Panc1 (cell line): Measurements from ENCODE around the gene HAUS6. TPM values are rescaled to one million over a fixed set of nuclear protein-coding genes. Genes with fewer than 3 reads are reported as not detected.

Source experiments
- ATAC-seq: fragments of 200-7000 bp; cut with Tn5 transposase; 2 replicates; pipeline ENCODE4 v1.9.1; 2020; ENCODE audit warnings: mild to moderate bottlenecking, moderate library complexity
- BruUV-seq: library from RNA; stranded (reverse); fragments of 400-500 nt; replicated peaks from 2 replicates; lab custom pipeline; 2021; lab: Mats Ljungman, UMichigan
- CTCF ChIA-PET: fragments of 300-600 bp; sonication (Branson Sonifier 250); formaldehyde crosslinking; loops from one replicate; lab custom pipeline; 2022; ENCODE audit warnings: antibody characterized with exemption; lab: Charles Lee
- POLR2A ChIA-PET: fragments of 300-600 bp; sonication (Branson Sonifier 250); formaldehyde crosslinking; loops from one replicate; lab custom pipeline; 2022; ENCODE audit warnings: antibody characterized with exemption; lab: Charles Lee
- DNase-seq: peaks from one replicate; pipeline ENCODE4 v3.0.0-alpha.2; 2010; ENCODE audit warnings: low read depth, low spot score
- H3K27ac ChIP-seq: 2 replicates; pipeline ENCODE4 v1.5.1; 2011; ENCODE audit warnings: mild to moderate bottlenecking, low read length, inconsistent platforms
- H3K27me3 ChIP-seq: fragments of 200-500 bp; sonication (Bioruptor generic); 2 replicates; pipeline ENCODE4 v1.6.0; 2014; ENCODE audit warnings: low read length, inconsistent platforms; ENCODE audit not compliant: control insufficient read depth, insufficient read depth
- H3K36me3 ChIP-seq: fragments of 200-500 bp; sonication (Bioruptor generic); 2 replicates; pipeline ENCODE4 v1.5.1; 2014; ENCODE audit warnings: inconsistent platforms, mild to moderate bottlenecking, low read length, moderate library complexity; ENCODE audit not compliant: control insufficient read depth, insufficient read depth
- H3K4me1 ChIP-seq: 2 replicates; pipeline ENCODE4 v1.5.1; 2011; ENCODE audit warnings: inconsistent platforms, mild to moderate bottlenecking, low read length, moderate library complexity; ENCODE audit not compliant: control insufficient read depth, insufficient read depth
- H3K4me3 ChIP-seq, 2 experiments: 2 replicates each; pipeline ENCODE4 v1.5.1; 2011 to 2012; ENCODE audit warnings: low read depth in 2 of 2, low read length in 2 of 2, mild to moderate bottlenecking in 2 of 2, inconsistent platforms in 1 of 2, moderate library complexity in 1 of 2
- H3K9me3 ChIP-seq: fragments of 200-500 bp; sonication (Bioruptor generic); 2 replicates; pipeline ENCODE4 v1.5.1; 2014; ENCODE audit warnings: low read depth, mild to moderate bottlenecking, inconsistent platforms, low read length, moderate library complexity; ENCODE audit not compliant: control insufficient read depth, insufficient read depth
- CTCF ChIP-seq: fragments of 450-650 bp; IDR thresholded peaks from 2 replicates; pipeline ENCODE4 v1.5.1; 2017; ENCODE audit warnings: mild to moderate bottlenecking
- POLR2AphosphoS5 ChIP-seq: IDR thresholded peaks from 2 replicates; pipeline ENCODE4 v1.6.1; 2012; ENCODE audit warnings: mild to moderate bottlenecking, low read depth, low read length, moderate library complexity
- REST ChIP-seq, 2 experiments: IDR thresholded peaks; 2 replicates each; pipeline ENCODE4 v1.6.1; 2011 to 2012; ENCODE audit warnings: low read depth in 2 of 2, control low read depth in 1 of 2, low read length in 1 of 2, mild to moderate bottlenecking in 1 of 2, moderate library complexity in 1 of 2; ENCODE audit not compliant: insufficient read depth in 1 of 2
- SIN3A ChIP-seq: IDR thresholded peaks from 2 replicates; pipeline ENCODE4 v1.6.1; 2012; ENCODE audit warnings: low read depth, mild to moderate bottlenecking, low read length, moderate library complexity, borderline replicate concordance; ENCODE audit not compliant: insufficient read depth
- TCF7L2 ChIP-seq: IDR thresholded peaks from 2 replicates; pipeline ENCODE4 v1.6.1; 2011; ENCODE audit warnings: mild to moderate bottlenecking, low read depth, low read length, inconsistent platforms
- in situ Hi-C: cut with HindIII; loops from 2 replicates; pipeline ENCODE4 v1.10.0; 2016; ENCODE audit warnings: low sequenced_read_pairs, low pct_unique_long_range_greater_than_20kb
- intact Hi-C: fragments of 100-400 bp; cut with micrococcal nuclease; formaldehyde crosslinking; loops from one replicate; pipeline ENCODE4 v1.10.0; 2022; ENCODE audit not compliant: unreplicated experiment
- total RNA-seq: library from RNA; stranded (reverse); gene quantifications from one replicate; pipeline ENCODE4 v1.2.1, GENCODE V29; 2021; ENCODE audit not compliant: unreplicated experiment

HAUS6 gene
- total RNA-seq, 1 experiment from 2014 or later: 9.3 TPM

- no peak for DNase-seq
- Histone ChIP-seq H3K36me3 (no peaks in the 10 kb centered on the region), H3K9me3 (no peaks in the 10 kb centered on the region), H3K4me1 (no peaks in the 10 kb centered on the region), H3K27me3 (no peaks in the 10 kb centered on the region), H3K4me3 (no peak overlapping the region), H3K27ac (no peak overlapping the region)
- in situ Hi-C loops: no loop called here
- no TSS peak for BruUV-seq
- POLR2A ChIA-PET: no interaction called here
- intact Hi-C loops: no loop called here
- no peak for TF ChIP-seq REST (IDR thresholded peaks at IDR 0.05; ENCODE audit: insufficient read depth in 1 of 2, low read depth in 2 of 2, low read length in 1 of 2)
- no peak for TF ChIP-seq CTCF
- TF ChIP-seq TCF7L2: no peak
- no peak for TF ChIP-seq SIN3A
- no peak for TF ChIP-seq POLR2AphosphoS5
- CTCF ChIA-PET: no interaction called here
- ATAC-seq: no peak
Observed at GRCh38 chr9:19140259-19140658, 37.6 kb upstream of the HAUS6 start.

- no peaks in the 10 kb centered on the region for H3K36me3 ChIP-seq
- ChIA-PET CTCF (interaction anchor here (0.7 kb wide), 2 partner anchors 139 to 162 kb away, joined by 6 to 7 read pairs; no protein-coding TSS in a partner anchor), POLR2A (no interaction called here)
- DNase-seq (no peak), ATAC-seq (no peak)
- H3K27ac ChIP-seq: no peak overlapping the region
- no peak for TF ChIP-seq POLR2AphosphoS5
- TF ChIP-seq SIN3A: no peak
- no peak for TF ChIP-seq CTCF
- no peak for TF ChIP-seq TCF7L2
- no peak for TF ChIP-seq REST (IDR thresholded peaks at IDR 0.05; ENCODE audit: insufficient read depth in 1 of 2, low read depth in 2 of 2, low read length in 1 of 2)
- no peaks in the 10 kb centered on the region for H3K9me3 ChIP-seq
- in situ Hi-C loops (no loop called here), intact Hi-C loops (no loop called here)
- no peak overlapping the region for H3K4me3 ChIP-seq
- H3K27me3 ChIP-seq: no peaks in the 10 kb centered on the region
- no peaks in the 10 kb centered on the region for H3K4me1 ChIP-seq
- no TSS peak for BruUV-seq
Observed at GRCh38 chr9:19138084-19138483, 35.4 kb upstream of the HAUS6 start.
